ENCODE results near the gene FOXB1.

Gene FOXB1

DNA sequence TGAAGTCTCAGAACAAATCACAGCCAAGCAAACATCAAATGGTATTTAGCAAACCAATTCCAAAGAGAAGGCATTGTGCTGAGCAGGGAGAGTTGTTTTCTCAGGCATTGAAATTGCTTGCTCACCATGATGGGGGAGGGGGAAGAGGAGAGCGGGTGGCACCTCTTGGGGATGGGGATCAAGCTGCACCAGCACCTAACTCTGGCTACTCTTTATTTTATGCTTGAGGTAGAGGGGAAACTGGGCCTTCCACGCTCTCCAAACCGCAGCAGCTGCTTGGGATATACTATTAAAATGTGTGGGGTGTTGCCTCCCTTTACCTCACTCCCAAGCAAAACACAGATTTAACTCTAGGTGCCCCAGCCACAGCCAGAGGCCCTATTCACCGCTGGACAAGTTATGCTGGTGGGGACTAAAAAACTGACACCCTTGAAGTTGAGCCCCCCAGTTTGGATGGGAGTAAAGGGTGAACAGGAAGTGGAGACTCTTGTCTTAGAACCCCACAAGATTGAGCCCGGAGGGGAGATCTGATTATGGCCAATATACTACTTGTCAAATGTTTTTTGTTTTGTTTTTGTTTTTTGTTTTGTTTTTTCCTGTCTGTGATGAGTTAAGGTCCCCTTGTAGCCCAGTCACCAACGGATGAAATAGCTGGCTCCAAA is 5.0 kb upstream of the FOXB1 start:
- DNase-seq (ENCODE audit: low read depth) = no peak

DNA sequence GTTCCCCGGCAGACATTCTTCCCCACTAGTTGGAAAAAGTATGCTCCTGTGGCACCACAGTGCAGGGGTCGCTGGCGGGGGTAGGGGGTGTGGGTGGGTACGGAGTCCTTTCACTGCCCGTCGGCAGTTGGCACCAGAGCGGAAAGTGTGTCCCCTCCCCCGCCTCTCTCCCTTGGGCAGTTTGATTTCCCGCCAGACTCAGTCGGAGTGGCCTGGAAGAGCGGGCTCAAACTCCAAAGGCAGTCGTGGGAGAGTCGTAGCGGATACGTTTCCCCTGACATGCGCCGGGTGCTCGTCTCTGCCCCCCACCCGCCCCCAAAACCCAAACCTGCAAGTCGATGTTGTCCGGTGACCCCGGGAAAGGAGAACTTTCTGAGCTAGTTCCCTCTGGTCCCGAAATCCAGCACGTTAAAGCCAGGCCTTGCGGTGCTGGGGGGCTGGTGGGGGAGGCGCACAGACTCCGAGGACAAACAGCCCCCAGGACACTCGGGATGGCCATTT is 4.4 kb upstream of the FOXB1 start:
- no peak for DNase-seq (ENCODE audit: low read depth)

DNA sequence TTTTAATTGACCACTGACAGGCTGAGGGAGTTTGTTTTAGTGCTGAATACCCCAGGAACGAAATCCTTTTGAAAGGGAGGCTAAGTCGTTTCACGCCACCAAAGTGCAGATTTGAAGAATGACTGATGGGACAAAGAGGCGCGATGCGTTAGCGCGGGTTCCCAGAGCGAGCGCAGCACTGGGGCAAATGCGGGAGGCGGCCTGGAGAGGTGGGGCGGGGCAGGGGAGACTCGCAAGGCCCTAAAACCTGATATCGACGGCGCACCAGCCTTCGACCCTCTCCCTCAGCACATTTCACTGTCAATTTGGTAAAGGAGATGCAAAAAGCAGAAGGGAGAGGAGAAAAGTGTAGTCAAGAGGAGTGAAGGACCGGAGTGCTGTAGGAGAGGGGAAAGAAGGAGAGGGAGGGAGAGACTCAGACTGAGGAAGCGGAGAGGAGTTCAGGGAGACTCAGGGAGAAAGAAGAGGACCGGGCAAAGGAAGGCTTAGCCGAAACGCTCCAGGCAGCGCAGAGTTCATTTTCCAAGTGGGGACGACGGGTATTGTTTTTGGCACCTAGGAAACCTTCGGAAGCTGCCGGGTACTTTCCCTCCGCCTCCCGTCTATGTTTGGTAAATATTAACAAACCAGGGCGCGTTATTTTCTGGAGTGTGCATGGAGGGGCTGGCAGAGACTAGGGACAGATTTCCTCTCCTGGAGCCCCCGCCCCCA is 3.8 kb upstream of the FOXB1 start:
- DNase-seq (ENCODE audit: low read depth) = no peak

DNA sequence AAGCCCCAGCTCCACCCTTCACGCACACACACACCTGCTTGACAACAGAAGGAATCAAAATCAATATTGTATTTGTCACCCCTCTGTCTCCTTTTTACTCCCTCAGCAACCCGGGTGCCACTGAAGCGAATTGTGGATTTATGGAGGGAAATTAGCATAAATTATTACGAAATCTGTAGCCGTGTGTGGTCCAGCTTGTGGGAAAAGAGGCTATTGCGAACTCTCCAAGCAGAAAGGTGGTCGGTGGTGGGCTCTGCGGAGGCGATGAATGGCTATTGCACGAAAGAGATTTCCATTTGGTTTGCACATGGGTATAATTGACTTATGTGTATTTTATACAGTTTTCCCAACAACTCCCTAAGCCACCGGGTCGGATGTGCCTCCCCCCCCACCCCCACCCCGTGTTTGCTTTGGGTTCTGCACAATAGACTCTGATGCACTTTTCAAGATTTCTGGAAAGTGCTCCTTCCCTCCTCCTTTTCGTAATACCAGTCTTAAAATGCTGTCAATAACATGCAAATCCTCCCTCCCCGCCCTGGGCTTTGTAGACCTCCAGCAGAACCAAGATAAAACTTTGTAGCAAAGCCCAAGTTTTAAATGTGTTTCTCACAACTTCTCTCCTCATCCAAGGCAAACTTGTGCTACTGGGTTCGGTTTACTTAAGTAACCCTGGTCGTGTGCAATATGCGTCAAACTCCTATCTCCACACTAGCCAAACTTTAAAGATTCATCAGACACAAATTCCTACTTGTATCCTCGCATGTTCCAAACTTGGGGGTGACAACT is 3.1 kb upstream of the FOXB1 start:
- no peak for DNase-seq (ENCODE audit: low read depth)

DNA sequence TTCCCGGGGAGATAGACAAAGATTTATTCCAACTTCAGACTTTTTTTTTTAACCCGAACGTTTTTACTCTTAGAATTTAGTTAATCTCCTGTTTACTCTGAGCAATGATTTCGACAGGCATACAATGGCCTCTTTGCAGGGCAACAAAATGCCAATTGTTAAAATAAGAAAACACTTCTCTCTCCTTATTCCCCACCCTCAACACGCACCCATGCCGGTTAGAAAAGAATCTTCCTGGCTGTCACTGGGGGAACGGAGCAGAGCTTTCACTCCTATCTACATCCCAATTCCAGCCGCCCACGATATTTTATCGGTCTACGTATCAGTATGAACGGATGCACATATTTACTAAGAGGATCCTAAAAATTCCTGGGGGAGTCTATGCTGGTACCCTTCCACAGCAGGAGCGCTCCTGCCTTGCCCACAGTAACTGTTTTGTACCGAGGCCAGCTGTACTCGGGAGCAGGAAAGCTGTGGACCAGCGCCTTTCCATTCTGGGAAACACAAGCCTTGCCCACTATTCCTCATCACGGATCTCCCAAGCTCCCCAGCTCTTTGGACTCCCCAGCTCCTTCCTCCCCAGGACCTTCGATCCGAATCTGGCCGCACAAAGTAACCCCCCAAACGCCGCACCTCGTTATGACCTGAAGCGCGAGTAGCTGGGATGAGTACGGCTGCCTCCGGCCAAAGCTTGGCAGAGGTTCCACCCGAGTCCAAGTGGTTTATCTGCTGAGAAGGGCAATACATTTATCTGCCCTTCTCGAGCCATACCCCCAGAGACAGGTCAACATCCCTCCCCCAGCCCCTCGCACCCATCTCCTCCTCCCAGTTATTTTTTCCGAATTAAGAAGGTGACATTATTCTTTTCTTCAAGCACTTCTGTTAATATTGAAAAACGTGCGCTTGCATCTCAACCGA is 2.2 kb upstream of the FOXB1 start:
- no peak for DNase-seq (ENCODE audit: low read depth)

DNA sequence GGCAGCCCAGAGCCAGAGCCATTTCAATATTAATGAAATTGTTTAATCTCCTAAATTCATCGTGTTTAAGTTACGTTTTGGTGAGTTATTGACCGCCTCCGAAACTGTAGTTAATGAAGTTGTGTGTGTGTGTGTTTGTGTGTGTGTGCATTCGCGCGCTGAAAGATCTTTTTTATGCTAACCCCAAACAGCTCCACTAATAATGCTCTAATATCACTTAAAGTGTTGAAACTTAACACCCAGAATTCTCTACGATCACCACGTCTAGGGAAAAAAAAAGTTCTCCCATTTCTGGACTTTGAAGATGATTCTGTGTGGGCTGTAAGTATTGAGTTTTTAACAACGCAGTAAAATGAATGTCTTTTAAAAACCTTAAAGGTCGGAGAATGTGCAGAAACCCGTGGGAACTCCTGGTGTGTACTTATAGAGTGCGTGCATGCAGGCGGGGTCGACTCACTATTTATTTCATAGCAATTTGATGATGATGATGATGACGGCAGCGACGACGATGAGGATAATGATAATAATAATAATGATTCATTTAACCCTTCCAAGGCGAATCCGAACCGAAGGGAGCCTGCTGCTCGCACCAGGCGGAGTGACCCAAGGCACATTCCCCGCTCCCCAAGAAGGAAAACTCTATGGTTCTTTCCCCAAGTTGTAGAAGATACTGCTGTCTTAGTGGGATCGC is 1.4 kb upstream of the FOXB1 start:
- no peak for DNase-seq (ENCODE audit: low read depth)

DNA sequence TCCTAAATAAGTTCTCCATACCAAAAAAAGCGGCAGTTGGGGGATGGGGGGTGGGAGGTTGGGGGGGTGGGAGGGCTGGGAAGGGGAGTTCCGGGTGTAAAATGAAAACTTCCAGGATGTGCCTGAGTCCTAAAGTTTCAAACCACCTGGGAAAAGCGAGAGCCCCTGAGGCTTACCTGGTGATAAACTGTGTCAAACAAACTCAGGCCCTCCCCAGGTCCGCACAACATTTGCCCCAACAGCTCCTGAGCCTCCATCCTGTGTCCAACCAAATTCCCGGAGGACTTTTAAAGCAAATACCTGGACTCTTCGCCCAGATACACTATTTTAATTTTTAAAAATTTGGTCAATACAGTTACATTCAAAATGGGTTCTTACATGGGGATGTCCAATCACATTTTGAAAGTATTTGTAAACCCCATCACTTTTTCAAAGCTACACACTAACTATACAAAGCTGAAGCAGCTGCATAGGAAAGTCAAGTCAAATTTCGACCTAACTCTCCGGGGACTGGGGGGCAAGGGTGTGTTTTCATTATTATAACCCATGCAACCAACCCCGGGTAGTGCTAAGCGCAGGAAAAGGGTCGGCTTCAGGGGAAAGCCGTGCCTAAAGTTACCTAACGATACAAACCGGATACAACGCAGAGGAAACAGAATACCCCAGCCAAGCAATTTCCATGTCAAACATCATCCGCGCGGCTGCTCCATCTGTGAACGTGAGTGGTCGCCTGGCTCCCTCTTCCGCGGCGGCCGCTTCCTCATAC is 685 bp upstream of the FOXB1 start:
- no peak for DNase-seq (ENCODE audit: low read depth)

DNA sequence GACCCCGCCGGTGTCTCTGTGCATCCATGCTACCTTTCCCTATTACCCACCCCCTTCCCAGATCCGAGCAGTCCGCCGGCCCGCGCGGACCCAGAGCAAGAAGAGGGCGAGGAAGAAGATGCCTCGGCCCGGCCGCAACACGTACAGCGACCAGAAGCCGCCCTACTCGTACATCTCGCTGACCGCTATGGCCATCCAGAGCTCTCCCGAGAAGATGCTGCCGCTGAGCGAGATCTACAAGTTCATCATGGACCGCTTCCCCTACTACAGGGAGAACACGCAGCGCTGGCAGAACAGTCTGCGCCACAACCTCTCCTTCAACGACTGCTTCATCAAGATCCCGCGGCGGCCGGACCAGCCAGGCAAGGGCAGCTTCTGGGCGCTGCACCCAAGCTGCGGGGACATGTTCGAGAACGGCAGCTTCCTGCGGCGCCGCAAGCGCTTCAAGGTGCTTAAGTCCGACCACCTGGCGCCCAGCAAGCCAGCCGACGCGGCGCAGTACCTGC is 788 bp downstream of the FOXB1 start:
- DNase-seq (ENCODE audit: low read depth) = peak; percentile 11

DNA sequence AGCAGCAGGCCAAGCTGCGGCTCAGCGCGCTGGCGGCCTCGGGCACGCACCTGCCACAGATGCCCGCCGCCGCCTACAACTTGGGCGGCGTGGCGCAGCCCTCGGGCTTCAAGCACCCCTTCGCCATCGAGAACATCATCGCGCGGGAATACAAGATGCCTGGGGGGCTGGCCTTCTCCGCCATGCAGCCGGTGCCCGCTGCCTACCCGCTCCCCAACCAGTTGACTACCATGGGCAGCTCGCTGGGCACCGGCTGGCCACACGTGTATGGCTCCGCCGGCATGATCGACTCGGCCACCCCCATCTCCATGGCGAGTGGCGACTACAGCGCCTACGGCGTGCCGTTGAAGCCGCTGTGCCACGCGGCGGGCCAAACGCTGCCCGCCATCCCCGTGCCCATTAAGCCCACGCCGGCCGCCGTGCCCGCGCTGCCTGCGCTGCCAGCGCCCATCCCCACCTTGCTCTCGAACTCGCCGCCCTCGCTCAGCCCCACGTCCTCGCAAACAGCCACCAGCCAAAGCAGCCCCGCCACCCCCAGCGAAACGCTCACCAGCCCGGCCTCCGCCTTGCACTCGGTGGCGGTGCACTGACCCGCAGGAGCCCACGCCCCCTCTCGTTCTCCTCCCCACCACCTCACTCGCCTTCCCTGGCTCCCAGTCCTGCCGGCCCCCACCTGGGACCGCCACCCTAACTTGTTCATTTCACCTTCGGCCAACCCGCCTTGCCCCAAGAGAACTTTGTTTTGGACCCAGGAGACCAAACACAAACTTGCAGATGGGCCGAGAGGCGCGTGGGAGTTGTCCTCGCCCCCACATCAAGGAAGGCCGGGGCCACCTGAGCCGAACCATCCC is 1.5 kb downstream of the FOXB1 start:
- no peak for DNase-seq (ENCODE audit: low read depth)

DNA sequence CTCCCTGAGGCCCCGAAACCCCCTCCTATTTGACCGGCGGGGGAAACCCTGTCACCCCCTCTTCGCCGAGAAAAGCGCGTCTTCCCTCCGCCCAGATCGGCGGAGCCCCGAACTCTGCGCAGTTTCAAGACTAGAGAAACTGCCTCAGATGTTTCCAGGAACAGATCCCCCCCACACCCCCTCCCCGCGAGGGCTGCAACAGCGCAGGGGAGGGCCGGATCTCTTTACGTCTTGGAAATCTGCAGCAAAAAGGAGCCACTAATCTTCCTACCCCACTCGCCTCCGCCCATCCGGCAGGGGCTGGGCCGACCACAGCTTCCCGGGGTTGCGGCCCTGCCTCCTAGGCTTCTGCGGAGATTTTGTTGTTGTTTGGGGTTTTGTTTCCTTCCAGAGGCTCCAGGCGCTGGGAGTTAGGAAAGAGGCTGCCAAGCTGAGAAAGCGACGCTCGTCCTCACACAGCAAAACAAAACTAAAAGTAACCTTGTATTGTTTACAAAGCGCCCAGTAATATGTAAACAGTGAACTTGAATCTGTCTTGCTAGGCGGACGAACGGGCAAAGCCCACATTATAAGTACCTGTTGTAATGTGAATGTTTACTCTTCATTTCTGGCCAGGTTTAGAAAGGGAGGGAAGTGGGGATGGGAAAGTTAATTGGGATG is 2.2 kb downstream of the FOXB1 start:
- peak; percentile 24 for DNase-seq (ENCODE audit: low read depth)

DNA sequence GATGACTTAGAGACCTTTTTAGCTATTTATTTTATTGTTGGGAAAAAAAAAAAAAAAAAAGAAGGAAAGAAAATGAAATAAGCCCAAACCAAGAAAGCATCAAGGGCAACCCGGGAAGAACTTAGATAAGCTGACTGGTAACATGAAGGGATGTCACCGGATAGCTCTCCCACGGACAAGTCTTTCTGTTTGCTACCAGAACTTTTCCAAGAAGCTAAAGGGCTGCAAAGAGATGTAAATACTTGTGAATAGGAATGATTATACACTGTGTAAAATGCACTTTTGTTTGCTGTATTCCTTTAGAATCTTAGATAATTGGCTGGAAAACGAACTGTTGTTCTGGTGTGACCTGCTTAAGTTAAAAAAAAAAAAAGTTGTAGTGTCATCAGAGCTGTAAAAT is 2.8 kb downstream of the FOXB1 start:
- DNase-seq (ENCODE audit: low read depth) = no peak

DNA sequence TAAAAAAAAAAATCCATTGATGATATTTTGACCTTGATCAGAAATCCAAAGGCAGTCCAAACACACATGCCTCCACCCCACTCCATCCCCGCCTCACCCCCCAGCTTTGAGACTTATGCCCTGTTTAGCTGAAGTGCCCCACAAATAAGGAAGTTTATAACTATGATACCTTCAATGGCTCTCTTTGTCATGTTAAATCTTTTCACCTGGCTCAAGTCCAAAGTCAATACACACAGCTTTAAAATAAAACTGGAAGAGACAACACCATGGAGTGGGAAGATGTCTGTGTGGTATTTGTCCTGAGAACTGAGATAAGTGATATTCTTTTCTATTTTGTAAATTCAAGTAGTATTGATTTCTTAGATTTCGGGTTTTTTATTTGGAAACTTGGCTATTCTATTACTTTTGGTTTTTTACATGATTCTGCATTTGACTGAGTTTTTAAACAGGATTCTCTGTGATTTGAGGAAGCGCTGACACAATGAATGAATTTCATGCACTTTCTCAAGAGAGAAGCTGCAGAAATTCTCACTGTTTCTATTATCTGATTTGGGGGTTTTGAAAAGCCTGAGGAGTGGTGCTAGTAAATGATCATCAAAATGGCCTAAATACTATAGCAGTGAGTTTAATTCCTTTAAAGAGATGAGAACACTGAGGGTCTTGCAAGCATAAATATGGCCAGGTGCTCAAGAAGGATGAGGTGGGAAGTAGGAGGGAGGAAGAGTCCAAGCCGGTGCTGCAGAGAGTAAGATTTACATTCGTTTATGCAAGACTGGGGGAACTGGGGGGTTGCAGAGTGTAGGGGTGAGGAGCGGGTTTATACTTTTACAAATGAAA is 5.2 kb downstream of the FOXB1 start:
- no peak for DNase-seq (ENCODE audit: low read depth)

DNA sequence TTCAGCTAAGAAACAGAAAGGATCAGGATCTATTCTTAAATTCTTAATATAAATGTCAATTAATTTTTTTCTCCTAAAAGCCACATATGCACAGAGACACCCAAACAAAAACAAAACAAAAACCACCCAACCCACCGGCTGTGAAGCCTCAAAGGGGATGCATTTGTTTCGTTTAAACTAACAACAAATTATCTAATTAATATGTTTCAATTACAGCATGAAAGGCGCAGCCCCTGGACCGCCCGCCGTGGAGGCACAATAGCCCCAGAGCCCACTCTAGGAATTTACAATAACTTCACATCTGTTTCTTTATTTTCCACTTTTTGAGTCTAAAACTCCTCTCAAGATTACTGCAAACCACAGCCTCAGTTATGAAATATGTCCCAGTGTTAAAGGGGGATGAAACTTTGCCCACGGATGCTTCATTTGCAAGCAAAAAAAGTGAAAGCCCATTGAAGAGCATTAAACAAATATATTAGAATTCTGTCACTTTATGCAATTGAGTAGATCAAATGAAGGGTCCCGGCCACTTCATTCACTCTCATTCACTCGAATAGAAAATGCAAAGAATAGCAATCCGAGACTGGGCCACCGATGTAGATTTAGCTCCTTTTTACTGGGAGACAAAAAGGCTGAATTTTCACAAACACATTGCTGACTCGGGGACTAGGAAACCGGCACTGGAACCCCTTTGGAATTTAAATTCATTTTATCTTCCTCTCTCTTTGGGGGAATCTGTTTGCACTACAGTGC is 6.0 kb downstream of the FOXB1 start:
- DNase-seq (ENCODE audit: low read depth) = no peak

DNA sequence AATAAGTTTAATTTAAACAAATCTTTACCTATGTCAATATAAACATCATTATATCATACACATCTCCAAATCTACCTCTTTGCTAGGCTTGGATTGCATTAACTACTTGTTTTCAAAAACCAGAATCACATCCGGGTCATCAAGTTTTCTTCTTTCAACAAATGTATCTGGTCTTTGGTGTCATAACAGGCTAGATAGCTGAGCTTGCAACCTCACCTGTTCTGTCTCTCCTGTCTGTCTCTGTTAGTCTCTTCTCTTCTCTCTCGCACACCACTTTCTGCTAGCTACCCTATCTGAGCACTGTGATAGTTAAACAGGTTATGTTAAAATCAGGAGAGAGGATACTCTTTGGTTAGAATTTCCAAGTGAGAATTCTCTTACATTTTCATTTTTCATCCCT is 6.7 kb downstream of the FOXB1 start:
- no peak for DNase-seq (ENCODE audit: low read depth)

DNA sequence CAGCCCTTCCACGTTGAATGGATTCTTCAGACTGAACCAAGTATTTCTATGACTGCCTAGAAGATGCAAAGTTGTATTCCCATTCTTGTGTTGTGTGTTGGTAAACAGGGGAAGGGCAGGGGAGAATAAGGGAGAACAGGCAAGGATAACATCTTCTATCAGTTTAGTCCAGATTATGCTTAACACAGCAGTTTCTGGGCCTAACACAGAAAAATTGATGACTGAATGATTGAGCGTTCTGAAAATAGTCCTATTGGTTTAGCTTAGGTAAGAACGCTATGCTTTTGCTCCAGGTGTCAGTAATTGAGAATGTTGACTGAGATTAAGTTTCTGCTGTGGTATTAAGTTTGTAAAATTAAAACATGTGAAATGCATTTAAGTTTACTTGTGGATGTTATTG is 8.6 kb downstream of the FOXB1 start:
- no peak for DNase-seq (ENCODE audit: low read depth)

DNA sequence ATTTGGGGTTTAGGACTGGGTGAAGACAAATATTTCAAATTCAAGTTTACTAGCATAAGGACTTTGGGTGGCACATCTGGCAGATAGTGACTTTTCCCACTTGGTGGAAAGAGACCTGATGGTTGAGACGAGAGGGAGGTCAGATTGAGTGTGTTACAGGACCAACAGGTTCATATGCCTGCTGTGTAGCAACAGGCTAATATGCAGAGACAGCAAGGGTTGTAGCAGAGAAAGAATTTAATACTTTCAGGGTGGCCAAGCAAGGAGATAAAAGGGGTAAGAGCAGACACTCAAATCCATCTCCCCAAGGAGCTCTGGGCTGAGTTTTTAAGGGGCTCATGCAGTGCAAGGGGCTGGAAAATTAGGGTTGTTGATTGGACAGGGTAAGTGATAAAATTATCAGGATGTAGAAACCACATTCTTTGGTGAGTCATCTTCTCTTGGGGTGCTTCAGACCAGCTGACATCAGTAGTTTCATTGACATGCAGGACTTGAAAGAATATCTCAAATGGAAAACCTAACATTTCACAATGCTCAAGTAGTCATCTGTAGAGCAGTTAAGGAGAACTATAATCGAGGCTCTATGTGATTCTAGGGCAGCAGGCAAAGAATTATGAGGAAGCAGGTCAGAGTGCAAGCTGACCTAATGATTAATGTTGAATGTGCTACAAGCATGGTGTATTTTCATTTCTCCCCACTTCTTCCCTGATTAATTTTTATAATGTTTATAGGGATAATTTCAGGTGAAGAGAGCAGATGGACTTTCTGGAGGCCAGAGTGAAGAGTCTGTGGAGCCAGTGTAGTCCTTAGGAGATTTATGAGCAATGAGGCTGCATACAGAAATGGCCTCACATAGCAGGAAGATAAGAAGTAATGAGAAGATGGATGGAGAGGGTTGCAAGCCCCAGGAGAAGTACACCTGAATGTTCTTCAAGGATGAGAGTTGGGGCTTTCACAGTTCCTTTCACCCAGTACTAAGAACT is 13.7 kb downstream of the FOXB1 start:
- peak; percentile 22 for DNase-seq (ENCODE audit: low read depth)
